IPS DF 4.7 (cell line): ENCODE measurements around the gene SPPL2B.
"Not testable (repeated sequence)": the region's sequence is repeated elsewhere in the genome, so short reads cannot be mapped to it uniquely, and the experiment has no call there.

Experiments
- DNase-seq: peaks from one replicate; pipeline ENCODE4 v3.0.0-alpha.2; 2013; ENCODE audit warnings: low spot score; ENCODE audit errors: extremely low read depth

The SPPL2B gene

GRCh38 chr19:2338055-2338615 lies 9.7 kb downstream of the SPPL2B start:
- DNase-seq, result no peak

DNA sequence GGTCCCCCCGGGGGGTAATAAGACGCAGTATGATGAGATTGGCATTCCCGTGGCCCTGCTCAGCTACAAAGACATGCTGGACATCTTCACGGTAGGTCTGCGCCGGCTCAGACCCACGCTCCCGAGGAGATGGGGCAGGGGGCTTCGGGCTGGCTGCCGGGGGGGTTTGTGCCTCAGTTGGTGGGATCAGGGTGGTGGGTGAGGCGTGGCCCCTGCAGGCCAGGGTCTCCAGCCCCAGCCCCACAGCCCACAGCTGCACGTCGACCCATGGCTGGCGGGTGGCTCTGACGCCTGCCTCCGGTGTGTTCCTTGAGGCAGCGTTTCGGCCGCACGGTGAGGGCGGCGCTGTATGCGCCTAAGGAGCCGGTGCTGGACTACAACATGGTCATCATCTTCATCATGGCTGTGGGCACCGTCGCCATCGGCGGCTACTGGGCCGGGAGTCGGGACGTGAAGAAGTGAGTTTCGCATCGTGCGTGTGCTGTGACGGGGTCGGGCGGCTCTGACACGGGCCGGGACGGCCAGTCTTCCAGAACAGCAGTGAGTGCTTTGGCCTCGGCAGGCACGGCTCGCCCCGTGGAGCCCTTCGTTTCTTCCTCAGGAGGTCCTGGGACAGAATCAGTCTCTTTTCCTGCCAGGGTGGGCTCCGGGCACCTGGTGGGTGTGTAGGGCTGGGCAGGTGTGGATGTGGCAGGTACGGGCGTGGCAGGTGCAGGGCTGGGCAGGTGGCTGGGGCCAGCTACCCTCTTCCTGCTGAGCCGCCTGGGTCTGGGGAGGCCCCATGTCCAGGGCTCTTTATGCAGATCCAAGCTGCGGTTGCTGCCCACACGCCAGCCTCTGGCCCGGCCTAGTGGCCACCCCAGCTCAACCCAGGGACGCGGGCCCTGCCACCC lies 10.5 kb downstream of the SPPL2B start:
- no peak for DNase-seq

DNA sequence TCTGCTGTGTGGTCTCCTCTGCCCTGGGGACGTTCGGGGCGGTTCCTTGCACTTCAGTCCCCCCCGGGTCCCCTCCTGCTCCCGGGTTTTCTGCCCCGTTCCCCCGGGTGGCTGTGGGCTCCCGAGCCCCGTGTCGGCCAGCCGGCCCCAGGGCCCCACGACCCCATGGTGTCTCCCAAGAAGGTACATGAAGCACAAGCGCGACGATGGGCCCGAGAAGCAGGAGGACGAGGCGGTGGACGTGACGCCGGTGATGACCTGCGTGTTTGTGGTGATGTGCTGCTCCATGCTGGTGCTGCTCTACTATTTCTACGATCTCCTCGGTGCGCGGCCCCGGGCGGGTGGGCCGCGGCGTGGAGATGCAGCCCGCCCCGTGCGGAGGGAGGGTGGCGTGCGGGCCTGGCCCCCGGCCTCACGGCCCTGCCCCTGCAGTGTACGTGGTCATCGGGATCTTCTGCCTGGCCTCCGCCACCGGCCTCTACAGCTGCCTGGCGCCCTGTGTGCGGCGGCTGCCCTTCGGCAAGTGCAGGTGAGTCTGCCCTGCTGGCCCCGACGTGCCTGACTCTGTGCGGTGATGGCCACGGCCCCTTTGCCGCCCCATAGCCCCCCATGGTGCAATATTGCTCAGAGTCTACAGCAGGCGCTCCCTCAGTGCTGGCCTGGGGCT lies 11.3 kb downstream of the SPPL2B start:
- no peak for DNase-seq

GRCh38 chr19:2340496-2341243 lies 12.2 kb downstream of the SPPL2B start:
- no peak for DNase-seq

GRCh38 chr19:2341244-2341751 lies 12.8 kb downstream of the SPPL2B start:
- no peak for DNase-seq

GRCh38 chr19:2341982-2342381 lies 13.5 kb downstream of the SPPL2B start:
- DNase-seq, result no peak

GRCh38 chr19:2342656-2343288 lies 14.3 kb downstream of the SPPL2B start:
- DNase-seq, result no peak

- DNase-seq, result no peak
Observed at GRCh38 chr19:2343289-2343982, 15.0 kb downstream of the SPPL2B start.

GRCh38 chr19:2344381-2344870 lies 15.9 kb downstream of the SPPL2B start:
- DNase-seq, result no peak

- no peak for DNase-seq
Observed at GRCh38 chr19:2345076-2345475, 16.6 kb downstream of the SPPL2B start.

GRCh38 chr19:2345794-2346663 lies 17.5 kb downstream of the SPPL2B start:
- DNase-seq, result no peak

DNA sequence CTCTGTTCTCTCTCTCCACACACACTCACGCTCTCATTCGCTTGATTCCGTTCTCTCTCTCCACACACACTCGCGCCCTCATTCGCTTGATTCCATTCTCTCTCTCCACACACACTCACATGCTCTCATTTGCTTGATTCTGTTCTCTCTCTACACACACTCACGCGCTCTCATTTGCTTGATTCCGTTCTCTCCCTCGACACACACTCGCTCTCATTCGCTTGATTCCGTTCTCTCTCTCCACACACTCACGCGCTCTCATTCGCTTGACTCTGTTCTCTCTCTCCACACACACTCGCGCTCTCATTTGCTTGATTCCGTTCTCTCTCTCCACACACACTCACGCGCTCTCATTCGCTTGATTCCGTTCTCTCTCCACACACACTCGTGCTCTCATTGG lies 21.3 kb downstream of the SPPL2B start:
- not testable (repeated sequence) for DNase-seq

DNA sequence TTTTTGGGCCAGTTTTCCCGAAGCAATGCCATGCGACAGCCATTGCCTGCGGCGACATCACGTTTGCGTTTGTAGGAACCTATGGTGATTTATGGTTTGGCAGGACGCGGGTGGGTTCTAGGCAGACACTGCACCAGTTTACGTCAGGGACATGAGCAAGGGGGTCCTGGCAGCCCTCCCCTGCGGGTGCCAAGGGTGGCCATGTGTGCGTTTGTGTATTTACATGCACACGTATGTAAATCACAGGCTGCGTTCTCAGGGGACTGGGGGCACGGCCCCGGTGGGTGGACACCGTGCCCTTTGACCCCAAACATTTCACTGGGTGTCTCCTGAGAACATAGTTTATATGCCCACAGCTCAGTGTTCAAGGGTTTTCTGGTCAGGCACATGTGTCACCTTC lies 22.2 kb downstream of the SPPL2B start:
- DNase-seq, result no peak

DNA sequence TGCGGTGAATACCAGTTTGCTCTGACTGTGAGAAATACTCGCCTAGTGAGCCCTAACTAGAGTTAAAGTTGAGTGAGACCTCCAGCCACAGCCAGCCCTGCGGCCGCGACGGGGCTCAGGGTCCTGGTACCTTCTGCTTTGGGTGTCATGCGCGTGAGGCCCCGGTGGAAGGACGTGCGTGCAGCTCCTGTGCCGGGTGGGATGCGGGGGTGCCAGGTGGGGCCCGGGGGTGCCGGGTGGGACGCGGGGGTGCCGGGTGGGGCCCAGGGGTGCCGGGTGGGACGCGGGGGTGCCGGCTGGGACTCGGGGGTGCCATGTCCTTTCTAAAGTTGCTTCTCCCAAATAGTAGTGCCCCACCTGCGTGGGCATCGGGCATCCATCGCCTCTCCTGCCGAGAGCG lies 23.1 kb downstream of the SPPL2B start:
- DNase-seq, result no peak

GRCh38 chr19:2352121-2352520 lies 23.6 kb downstream of the SPPL2B start:
- no peak for DNase-seq

GRCh38 chr19:2353159-2353886 lies 24.8 kb downstream of the SPPL2B start:
- DNase-seq, result no peak

DNA sequence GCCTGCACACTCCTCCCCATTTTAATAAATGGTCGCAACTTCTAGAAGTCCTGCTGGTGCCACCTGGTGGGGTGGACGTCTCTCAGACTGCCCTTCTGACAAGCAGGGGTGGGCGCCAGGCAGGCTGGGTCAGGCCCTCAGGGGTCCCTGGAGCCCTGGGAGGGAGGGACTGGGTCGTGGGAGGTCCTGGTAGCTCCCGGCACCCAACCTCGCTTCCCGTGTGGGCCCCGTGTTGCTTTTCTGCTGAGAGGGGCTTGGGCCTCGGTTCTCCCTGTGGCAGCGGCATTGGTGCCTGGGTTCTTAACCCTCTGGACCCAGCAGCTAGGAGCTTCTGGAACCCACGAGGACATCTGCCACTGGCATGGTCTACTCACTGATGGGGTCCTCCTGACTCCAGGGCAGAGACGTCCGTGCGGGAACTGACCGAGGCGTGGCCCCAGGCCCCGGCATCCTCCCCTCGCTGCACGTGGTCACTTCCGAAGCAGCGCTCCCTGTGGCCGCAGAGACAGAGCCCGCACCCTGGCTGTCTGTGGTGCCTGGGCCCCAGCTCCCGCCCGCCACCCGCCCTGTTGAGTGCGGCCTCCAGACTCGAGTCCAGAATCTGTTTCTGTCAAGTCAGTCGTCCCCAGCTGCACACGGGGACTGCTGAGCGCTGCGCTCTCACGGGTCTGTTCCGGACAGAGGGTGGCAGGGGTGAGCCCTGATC lies 25.6 kb downstream of the SPPL2B start:
- DNase-seq, result no peak

DNA sequence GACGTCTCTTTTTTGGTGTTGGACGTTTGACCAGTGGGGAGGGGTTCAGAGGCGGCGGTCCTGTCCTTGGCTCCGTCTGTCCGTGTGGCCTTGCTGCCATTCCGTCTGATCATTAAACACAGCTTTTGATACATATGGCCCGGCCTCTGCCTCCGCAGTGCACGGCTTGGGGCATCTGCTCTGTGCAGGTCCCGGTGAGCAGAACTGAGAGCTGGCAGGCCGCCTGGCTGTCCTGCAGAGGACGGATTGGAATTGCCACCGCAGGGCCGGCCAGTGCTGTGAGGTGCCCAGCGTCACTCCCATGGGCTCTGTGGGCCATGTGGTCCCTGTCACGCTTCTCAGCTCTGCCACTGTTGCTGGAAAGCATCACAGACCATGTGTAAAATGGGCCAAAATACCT lies 26.2 kb downstream of the SPPL2B start:
- no peak for DNase-seq
